Measurements from ENCODE around the gene C19orf73. TPM values are rescaled to one million over a fixed set of nuclear protein-coding genes. Genes with fewer than 3 reads are reported as not detected.

The C19orf73 gene
- polyA plus RNA-seq, 1 experiment = 0.36 TPM

DNA sequence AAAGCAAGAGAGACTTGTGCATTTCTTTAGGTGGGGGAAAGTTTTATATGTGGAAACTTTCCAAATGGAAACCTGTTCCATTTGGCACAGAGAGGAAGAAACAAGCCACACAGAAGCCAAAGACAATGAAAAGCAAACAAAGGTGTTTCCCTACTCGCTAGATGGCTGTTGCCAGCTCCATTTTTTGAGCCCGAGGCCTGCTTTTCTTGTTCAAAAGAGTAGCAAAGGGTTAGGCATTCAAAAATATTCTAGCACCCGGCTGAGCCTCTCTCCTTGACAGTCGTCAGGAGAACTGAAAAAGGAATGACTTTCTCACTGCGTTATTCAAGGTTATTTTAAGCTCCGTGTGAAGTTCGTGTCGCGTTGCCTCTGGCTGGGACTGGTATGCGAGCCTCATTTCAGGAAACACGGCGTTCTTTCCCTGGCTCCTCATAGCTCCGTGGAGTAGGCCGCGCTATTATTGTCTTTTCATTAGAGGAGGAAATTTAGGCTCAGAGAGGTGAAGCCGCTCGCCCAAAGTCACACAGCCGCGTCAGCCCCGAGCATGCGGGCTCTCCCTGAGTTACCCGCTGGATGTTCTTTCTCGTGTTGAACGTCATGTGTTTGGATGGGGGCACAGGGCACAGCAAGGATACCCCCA lies 46.3 kb upstream of the C19orf73 start:
- Histone ChIP-seq H3K4me3 (ENCODE audit: low read depth, low read length) (no peak overlapping the region), H3K27ac (ENCODE audit: low read depth, low read length) (no peak overlapping the region), H3K9me3 (ENCODE audit: control insufficient read depth, insufficient read depth, low read length) (no peaks in the 10 kb centered on the region; the same call in 1 of the 2 replicates), H3K27me3 (ENCODE audit: control insufficient read depth, insufficient read depth, low read length) (no peaks in the 10 kb centered on the region)
- TF ChIP-seq, protein P1, sequence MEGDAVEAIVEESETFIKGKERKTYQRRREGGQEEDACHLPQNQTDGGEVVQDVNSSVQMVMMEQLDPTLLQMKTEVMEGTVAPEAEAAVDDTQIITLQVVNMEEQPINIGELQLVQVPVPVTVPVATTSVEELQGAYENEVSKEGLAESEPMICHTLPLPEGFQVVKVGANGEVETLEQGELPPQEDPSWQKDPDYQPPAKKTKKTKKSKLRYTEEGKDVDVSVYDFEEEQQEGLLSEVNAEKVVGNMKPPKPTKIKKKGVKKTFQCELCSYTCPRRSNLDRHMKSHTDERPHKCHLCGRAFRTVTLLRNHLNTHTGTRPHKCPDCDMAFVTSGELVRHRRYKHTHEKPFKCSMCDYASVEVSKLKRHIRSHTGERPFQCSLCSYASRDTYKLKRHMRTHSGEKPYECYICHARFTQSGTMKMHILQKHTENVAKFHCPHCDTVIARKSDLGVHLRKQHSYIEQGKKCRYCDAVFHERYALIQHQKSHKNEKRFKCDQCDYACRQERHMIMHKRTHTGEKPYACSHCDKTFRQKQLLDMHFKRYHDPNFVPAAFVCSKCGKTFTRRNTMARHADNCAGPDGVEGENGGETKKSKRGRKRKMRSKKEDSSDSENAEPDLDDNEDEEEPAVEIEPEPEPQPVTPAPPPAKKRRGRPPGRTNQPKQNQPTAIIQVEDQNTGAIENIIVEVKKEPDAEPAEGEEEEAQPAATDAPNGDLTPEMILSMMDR (IDR thresholded peaks at IDR 0.05; ENCODE audit: low read depth, low read length) = no peak
- no peak for DNase-seq (ENCODE audit: low read depth, low spot score)
- CTCF ChIA-PET = interaction anchor here (1.5 kb wide), 1 partner anchor 34 kb away, joined by 5 read pairs; no protein-coding TSS in a partner anchor
- POLR2A ChIA-PET = no interaction called here

DNA sequence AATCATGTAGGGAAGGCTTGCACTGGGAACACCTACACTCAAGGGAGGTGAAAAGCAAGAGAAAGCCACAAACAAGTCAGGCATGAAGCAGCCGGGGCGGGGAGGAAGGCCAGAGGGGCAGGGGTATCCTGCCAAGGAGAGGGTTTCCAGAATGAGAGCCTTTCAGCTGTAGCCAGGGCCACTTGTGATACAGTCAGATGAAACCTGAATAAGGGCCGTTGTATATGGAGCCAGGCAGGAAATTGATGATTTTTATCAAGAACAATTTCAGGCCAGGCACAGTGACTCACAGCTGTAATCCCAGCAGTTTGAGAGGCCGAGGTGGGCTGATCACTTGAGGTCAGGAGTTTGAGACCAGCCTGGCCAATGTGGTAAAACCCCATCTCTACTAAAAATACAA lies 43.0 kb upstream of the C19orf73 start:
- ChIA-PET POLR2A (no interaction called here), CTCF (interaction anchor here (4.3 kb wide), 1 partner anchor 37 kb away, joined by 24 read pairs; no protein-coding TSS in a partner anchor)
- H3K27me3 ChIP-seq (ENCODE audit: control insufficient read depth, insufficient read depth, low read length) = no peaks in the 10 kb centered on the region
- no peak for DNase-seq (ENCODE audit: low read depth, low spot score)
- TF ChIP-seq, protein P1 (IDR thresholded peaks at IDR 0.05; ENCODE audit: low read depth, low read length) = no peak
- H3K9me3 ChIP-seq (ENCODE audit: control insufficient read depth, insufficient read depth, low read length) = no peaks in the 10 kb centered on the region; the same call in 1 of the 2 replicates
- no peak overlapping the region for H3K27ac ChIP-seq (ENCODE audit: low read depth, low read length)
- H3K4me3 ChIP-seq (ENCODE audit: low read depth, low read length) = no peak overlapping the region

DNA sequence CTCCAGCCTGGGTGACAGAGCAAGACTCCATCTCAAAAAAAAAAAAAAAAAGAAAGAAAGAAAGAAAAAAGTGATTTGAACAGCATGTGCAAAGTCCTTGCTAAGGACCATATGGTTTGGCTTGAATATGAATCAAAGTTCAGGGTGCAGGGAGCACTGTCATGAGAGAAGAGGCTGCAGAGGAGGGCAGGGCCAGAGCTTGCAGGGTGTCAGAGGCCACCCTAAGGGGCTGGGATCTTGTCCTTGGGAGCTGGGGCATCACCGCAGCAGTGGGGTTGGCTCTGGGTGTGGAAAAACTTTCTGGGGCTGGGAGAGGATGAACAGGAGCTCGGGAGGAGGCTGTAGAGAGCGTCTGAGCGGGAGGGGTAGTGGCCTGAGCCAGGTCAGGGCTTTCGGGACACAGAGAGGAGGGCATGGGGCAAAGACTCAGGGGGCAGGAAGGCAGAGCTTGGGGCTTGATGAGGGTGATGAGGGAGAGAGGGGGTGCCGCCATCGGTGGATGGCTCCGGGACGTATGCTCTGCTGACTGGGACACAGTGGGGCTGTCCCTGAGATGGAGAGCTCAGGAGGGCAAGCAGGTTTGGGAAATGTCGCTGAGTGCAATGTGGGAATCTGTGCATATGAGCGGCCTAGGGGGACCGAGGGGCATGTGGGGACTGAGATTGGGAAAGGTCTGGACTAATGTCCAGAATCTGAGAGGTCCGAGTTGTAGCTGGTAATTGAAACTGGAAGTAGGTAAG lies 41.7 kb upstream of the C19orf73 start:
- no peak overlapping the region for H3K4me3 ChIP-seq (ENCODE audit: low read depth, low read length)
- no peaks in the 10 kb centered on the region; the same call in 1 of the 2 replicates for H3K9me3 ChIP-seq (ENCODE audit: control insufficient read depth, insufficient read depth, low read length)
- no peak for DNase-seq (ENCODE audit: low read depth, low spot score)
- no peak overlapping the region for H3K27ac ChIP-seq (ENCODE audit: low read depth, low read length)
- POLR2A ChIA-PET = no interaction called here
- TF ChIP-seq, protein P1 (IDR thresholded peaks at IDR 0.05; ENCODE audit: low read depth, low read length) = no peak
- H3K27me3 ChIP-seq (ENCODE audit: control insufficient read depth, insufficient read depth, low read length) = no peaks in the 10 kb centered on the region
- CTCF ChIA-PET = interaction anchor here (4.3 kb wide), 1 partner anchor 38 kb away, joined by 24 read pairs; no protein-coding TSS in a partner anchor

DNA sequence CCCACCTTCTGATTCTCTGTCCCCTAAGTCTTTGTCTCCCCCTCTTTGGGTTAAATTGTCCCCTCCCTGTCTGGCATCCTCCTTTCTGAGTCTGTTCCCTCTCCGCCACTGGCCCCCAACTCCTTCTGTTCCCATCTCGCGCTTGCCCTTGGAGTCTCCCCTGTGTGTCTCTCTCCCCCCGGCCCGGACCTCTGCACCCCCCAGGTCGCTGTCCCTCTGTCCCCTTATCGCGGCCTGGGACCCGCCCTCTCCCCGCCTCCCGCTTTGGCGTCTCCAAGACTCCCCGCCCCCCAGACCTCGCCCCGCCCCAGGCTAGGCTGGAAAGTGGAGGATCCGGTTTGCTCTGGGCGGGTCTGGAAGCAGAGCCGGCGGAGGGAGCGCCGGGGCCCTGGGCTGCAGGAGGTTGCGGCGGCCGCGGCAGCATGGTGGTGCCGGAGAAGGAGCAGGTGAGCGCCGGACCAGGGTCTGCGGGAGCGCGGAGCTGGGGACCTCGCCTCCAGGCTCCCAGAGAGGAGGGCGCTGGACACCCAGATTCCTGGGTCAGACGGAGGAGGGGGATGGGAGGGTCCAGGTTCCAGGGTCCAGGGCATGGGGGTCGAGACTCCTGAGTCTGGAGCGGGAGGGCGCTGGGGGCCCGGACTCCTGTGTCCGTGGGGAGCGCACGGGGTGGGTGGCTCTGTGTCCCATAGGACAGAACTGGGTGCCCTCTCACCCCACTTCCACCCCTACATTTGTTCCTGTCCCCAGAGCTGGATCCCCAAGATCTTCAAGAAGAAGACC lies 38.7 kb upstream of the C19orf73 start, which contains the start of gene TRPM4:
TSS of gene TRPM4 (plus strand) at position 348 of the 780 bp plus-strand sequence. CDS start at position 423, 75 bp downstream.
- TF ChIP-seq, protein P1 (IDR thresholded peaks at IDR 0.05; ENCODE audit: low read depth, low read length) = no peak
- DNase-seq (ENCODE audit: low read depth, low spot score) = no peak
- H3K9me3 ChIP-seq (ENCODE audit: control insufficient read depth, insufficient read depth, low read length) = peaks cover 4% of the 10 kb centered on the region; the same call in 1 of the 2 replicates
- POLR2A ChIA-PET = no interaction called here
- H3K27ac ChIP-seq (ENCODE audit: low read depth, low read length) = no peak within 1 kb of the TSS
- CTCF ChIA-PET = interaction anchor here (1.3 kb wide), 1 partner anchor 42 kb away, joined by 6 read pairs; no protein-coding TSS in a partner anchor
- peak within 1 kb of the TSS; percentile 94 for H3K4me3 ChIP-seq (ENCODE audit: low read depth, low read length)
- H3K27me3 ChIP-seq (ENCODE audit: control insufficient read depth, insufficient read depth, low read length) = no peaks in the 10 kb centered on the region

Data from AG04450 (cell line).